CD4-positive, alpha-beta T cell treated with Interleukin-21 for 1 hour (primary cell): ENCODE measurements around the gene DAZAP1.

Source experiments
- DNase-seq: peaks from one replicate; pipeline ENCODE4 v3.0.0-alpha.2; 2020

Gene DAZAP1

DNA sequence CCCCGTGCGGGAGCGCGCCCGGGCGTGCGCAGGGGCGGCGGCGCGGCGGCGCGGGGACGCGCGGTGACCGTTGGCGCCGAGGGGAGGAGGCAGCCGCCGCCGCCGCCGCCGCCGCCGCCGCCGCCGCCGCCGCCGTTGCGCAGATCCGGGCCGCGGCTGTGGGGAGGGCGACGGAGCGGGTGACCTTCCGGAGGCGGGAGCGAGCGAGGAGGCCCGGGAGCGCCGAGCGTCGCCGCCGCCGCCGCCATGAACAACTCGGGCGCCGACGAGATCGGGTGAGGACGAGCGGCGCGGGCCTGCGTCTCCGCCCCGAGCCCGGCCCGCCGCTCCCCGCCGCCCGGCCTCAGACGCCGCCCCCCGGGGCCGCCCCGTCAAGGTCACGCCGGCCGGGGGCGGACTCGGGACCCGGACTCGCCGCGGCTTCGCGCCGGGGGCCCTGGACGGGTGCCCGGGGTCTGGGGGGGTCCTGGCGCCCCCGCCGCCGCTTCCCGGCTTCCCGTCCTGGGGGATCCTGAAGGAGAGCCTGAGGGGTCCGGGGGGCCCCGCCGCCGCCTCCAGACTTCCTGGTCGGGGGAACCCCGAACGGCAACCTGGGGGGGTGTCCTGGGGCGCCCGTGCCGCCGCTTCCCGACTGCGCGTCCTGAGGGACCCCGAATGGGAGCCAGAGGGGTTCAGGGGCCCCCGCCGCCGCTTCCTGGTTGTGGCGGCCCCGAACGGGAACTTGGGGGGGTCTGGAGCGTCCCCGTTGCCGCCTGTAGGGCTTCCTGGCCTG lies at the start of gene DAZAP1:
Gene DAZAP1 (plus strand): TSS at position 59 of the 772 bp plus-strand sequence. CDS start 188 bp downstream, at position 247.
- peak; percentile 37 for DNase-seq

DNA sequence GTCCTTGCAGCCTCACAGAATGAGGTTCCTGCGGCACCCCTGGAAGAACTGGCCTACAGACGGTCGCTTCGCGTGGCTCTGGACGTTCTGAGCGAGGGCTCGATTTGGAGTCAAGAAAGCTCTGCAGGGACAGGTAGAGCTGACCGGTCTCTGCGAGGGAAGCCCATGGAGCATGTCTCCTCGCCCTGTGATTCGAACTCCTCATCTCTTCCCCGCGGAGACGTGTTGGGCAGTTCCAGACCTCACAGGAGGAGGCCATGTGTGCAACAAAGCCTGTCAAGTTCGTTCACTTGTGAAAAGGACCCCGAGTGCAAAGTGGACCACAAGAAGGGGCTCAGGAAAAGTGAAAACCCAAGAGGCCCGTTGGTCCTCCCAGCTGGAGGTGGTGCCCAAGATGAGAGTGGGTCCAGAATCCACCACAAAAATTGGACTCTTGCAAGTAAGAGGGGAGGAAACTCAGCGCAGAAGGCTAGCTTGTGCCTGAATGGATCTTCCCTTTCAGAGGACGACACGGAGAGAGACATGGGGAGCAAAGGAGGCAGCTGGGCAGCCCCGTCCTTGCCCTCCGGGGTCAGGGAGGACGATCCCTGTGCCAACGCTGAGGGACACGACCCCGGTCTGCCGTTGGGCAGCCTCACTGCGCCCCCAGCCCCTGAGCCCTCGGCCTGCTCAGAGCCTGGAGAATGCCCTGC lies 47.1 kb upstream of the DAZAP1 start:
- DNase-seq: no peak

- no peak for DNase-seq
Observed at GRCh38 chr19:1360818-1361461, 46.4 kb upstream of the DAZAP1 start.

GRCh38 chr19:1361601-1362386 lies 45.6 kb upstream of the DAZAP1 start:
- DNase-seq: no peak

DNA sequence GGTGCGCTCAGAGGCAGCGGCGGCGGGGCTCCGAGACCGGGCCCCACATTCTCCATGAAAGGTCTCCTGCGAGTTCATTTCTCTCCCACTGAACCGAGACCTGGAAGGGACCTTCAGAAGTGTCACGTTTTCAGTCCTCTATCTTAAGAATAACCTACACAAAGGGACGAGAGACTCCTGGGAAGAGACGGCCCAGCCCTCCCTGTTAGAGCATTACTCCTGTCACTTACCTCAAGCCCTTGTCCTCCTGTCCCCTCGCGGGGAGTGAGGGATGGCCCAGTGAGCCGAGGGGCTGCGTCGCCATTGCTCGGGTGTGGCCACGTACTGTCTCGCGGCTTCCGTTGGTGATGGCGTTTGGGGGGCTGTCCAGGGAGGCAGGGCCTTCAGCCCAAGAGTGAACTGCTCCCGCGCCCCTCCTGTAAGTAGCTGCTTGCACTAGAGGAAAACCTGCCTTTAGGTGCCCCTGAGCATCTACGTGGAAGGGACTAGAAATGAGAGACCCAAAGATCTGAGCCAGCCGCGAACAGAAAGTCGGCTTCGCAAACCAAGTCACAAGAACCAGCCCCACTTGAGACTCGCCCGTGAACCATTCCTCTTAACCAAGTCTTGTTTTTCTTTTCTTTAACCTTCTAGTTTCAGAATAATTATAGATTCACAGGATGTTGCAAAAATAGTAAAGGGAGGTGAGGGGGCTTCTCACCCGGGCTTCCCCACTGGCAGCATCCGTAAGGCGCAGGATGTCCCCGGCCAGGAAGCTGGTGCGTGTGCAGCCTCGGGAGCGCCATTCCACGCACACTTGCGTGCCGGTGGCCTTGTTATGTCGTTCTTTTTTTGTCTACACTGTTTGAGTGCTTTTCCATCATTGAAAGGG lies 44.8 kb upstream of the DAZAP1 start:
- no peak for DNase-seq

- peak; percentile 58 for DNase-seq
Observed at GRCh38 chr19:1363599-1363998, 43.8 kb upstream of the DAZAP1 start.

DNA sequence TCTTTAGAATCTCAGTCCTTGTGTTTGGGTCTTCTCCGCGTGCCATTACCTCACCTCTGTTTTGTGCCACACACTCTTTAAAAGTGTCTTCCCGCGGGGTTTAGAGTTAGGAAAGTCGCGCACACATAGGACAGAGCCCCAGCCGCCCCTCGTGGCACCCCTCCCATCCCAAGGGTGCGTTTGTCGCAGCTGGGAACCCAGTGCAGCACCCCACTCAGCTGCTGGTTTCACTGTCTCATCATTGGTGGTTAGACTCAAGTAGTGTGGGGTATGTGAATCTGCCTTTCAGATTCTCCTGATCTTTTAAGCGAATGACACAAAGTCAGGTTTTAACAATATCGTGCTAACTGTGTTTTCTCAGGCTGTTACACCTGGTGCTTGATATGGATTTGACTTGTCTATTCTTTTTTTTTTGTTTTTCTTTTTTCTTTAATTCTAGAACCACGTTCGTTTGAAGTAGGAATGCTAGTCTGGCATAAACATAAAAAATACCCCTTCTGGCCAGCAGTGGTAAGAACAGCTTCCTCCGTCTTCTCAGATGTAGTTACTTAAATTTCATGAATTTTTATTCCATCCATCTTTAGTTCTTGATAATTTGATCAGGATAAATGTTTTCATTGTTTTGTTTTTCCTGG lies 43.2 kb upstream of the DAZAP1 start:
- DNase-seq: peak; percentile 19

- no peak for DNase-seq
Observed at GRCh38 chr19:1365319-1366269, 41.8 kb upstream of the DAZAP1 start.

DNA sequence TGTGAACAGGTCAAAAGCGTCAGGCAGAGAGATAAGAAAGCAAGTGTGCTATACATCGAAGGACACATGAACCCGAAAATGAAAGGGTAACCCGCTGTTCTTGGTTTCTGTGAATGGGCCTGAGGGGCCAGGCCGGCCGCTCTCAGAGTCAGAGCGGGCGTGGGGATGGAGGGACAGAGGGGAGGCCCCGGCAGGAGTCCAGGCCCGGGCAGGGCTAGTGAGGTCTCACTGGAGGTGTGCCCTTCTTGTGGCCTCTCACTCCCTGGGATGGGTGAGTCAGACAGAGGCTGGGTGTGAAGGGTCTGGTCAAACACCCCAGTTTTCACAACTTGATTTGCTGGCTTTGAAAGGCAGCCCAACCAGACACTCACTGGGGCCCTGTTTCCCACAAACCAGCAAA lies 41.1 kb upstream of the DAZAP1 start:
- DNase-seq: no peak

DNA sequence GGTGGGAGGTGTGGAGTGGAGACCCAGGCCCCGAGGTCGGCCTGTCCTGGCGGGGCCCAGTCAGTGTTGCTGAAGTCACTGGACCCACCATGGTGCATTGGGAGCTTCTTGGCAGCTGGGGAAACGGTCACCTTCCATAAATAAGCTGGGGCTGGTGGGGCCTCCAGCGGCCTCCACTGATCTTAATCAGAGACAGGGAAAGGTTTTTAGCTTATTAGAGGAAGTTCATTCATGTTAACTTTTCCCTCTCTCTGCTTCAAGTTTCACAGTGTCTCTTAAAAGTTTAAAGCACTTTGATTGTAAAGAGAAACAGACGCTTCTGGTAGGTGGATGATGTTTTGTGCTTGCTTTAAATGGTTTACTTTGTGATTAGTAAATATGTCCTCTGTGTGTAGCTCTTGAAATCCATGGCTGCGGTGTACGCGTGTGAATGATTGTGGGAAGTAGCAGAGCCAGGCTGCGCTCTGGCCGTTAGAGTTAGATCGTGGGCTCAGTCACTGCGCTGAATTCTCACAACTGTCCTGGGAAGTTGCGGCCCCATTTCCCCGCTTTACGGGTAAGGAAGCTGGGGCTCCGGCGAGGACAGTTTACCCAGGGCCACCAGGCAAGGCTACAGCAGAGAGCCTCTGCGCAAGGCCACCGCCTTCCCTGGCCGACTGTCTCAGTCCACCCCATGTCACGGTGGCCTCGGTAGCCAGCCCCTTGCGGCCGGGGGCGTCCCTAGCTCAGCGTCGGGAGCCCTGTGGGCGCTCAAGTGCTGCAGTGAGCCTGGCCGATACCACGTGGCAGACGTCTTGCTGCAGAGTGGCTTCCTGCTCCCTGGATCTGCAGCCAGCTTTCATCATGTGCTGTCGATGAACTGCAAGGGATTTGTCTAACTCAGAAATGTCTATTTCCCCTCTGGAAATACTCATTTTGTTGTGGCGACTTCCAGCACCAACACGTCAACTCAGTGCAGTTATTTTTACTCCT lies 40.2 kb upstream of the DAZAP1 start:
- DNase-seq: no peak

DNA sequence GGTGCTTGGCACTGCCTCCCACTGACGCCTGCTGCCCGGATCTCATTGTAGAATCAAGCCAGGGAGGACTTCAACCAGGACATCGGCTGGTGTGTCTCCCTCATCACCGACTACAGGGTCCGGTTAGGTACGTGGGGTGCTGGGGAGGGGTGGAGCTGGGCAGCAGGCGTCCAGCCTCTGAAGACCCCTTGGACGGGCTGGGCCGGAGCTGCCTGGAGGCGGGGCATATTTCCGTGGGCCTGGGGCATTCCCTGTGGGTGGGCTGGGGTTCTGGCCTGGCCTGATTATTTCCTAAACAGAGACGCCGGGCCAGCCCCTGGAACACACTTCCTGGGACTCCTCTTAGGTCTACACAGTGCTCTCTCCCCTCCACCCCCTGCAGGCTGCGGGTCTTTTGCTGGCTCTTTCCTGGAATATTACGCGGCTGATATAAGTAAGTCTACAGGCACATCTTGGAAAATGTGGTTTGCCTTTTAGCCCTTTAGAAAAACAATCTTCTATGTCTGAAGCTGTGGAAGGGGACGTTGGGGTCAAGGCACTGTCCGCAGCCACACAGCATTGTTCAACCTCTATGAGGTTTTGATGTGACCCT lies 38.1 kb upstream of the DAZAP1 start:
- no peak for DNase-seq

GRCh38 chr19:1370579-1371361 lies 36.6 kb upstream of the DAZAP1 start:
- no peak for DNase-seq

DNA sequence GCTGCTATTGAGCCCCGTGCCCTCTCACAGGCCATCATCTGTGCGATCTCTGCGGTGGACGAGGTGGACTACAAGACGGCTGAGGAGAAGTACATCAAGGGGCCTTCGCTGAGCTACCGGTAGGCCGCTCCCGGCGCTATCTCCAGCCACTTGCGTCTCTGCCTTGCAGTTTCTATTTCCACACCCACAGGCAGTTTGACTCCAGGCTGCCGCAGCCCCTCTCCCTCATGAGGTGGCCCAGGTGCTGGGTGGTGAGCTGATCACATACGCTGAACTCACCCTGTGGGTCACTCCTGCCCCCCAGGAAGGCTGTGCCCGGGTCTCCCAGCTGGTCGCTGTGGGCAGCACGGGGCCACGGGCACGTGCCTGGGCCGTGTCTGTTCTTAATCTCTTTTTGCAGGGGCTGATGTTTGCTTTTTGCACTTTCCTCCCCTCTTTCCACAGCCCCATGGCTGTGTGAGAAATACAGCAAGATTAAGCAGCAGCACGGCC lies 34.3 kb upstream of the DAZAP1 start:
- no peak for DNase-seq

GRCh38 chr19:1373534-1374249 lies 33.7 kb upstream of the DAZAP1 start:
- DNase-seq: no peak

- DNase-seq: no peak
Observed at GRCh38 chr19:1374250-1374577, 33.2 kb upstream of the DAZAP1 start.

DNA sequence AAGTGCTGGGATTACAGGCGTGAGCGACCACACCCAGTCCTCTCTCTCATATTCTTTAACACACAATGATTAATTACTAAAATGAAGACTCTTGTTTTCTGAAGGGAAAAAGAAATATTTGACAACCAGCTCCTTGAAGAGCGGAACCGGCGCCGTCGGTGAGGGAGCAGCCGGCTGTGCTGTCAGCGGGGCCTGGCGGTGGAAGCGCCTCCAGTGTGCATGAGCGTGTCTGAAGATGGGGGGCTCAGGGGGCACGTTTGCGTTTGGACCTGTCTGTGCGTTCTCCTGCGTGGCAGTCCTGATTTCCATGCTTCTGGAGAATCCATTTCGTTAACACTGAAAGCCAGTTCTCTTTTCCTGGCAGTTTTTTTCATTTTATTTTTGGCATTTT lies 31.0 kb upstream of the DAZAP1 start:
- DNase-seq: no peak
